ENCODE results near the gene TBC1D14. TPM values are rescaled to one million over a fixed set of nuclear protein-coding genes. Genes with fewer than 3 reads are reported as not detected.
A peak's percentile ranks its signal among the peaks of the same experiment; 100 is the strongest.

Gene TBC1D14
- total and polyA plus RNA-seq, 2 of the 8 experiments (the other 6 are each of a cell fraction or from before 2014, with no cell fraction given) = 45.6 to 48.2 TPM

GRCh38 chr4:6941796-6942195 is 32.2 kb downstream of the TBC1D14 start:
- no peak for TF ChIP-seq MAFK (IDR thresholded peaks at IDR 0.05; ENCODE audit: low read depth, low read length)
- TF ChIP-seq KDM1A (IDR thresholded peaks at IDR 0.05; ENCODE audit: borderline replicate concordance, low read length) = no peak
- 82% methylated on average over 4 of the region's 4 CpGs; no CpG with 5 or more reads in 1 of the 2 experiments for WGBS, 2 experiments (ENCODE audit: extremely low coverage in 1 of 2, insufficient coverage in 1 of 2, insufficient read length in 1 of 2, insufficient replicate concordance in 2 of 2, low coverage in 1 of 2, low lambda C conversion rate in 2 of 2, missing lambda C conversion rate in 1 of 2)
- H3K4ac ChIP-seq (replicated peaks; ENCODE audit: insufficient read length, low read depth, low read length) = no peak overlapping the region
- CTCF ChIA-PET (ENCODE audit: partially characterized antibody) = interaction anchor here (0.7 to 8.3 kb wide), 10 partner anchors 15 to 1539 kb away, joined by 3 to 28 read pairs (median 3); no protein-coding TSS in a partner anchor
- no peak overlapping the region; the same call in 1 of the 2 replicates for H2BK15ac ChIP-seq (ENCODE audit: low read length)
- peak overlapping the region; percentile 71; the same call in 1 of the 2 replicates for H2AK5ac ChIP-seq (ENCODE audit: low read depth, low read length)
- no peaks in the 10 kb centered on the region for H3K23me2 ChIP-seq (ENCODE audit: low read depth, low read length)
- H4K8ac ChIP-seq (ENCODE audit: extremely low read depth, insufficient read depth, low read length) = no peak overlapping the region
- H3K4me3 ChIP-seq (ENCODE audit: extremely low read depth in 1 of 4, insufficient read depth in 2 of 4, low read depth in 3 of 4, low read length in 4 of 4) = no peak overlapping the region
- no peak overlapping the region for H3K9ac ChIP-seq (replicated peaks in 1 of 4; ENCODE audit: extremely low read depth in 1 of 4, low read depth in 3 of 4, low read length in 3 of 4)
- H2AFZ ChIP-seq (ENCODE audit: low read length) = no peak overlapping the region
- no peaks in the 10 kb centered on the region for H3K36me3 ChIP-seq (ENCODE audit: control insufficient read depth in 2 of 4, insufficient read depth in 4 of 4, low read length in 3 of 4)
- POLR2A ChIA-PET (ENCODE audit: partially characterized antibody) = no interaction called here
- DNase-seq (ENCODE audit: low read depth in 1 of 2, low spot score in 2 of 2) (no peak), FAIRE-seq (no peak)
- no peak overlapping the region for H3K56ac ChIP-seq (replicated peaks; ENCODE audit: insufficient read length, low read depth, low read length)
- peaks cover 0 to 22% of the 10 kb centered on the region in 2 experiments; a peak in 3 of 4 replicates for H3K79me2 ChIP-seq (ENCODE audit: control insufficient read depth in 1 of 2, insufficient read depth in 2 of 2, low read length in 2 of 2)
- H4K91ac ChIP-seq (replicated peaks; ENCODE audit: insufficient read length, low read length) = no peak overlapping the region
- no peak overlapping the region for H3K18ac ChIP-seq (ENCODE audit: extremely low read depth, low read length)
- H3K9me3 ChIP-seq (ENCODE audit: insufficient read depth in 2 of 2, low read depth in 1 of 2, low read length in 1 of 2) = no peaks in the 10 kb centered on the region
- H3K4me2 ChIP-seq (ENCODE audit: insufficient read depth in 1 of 2, low read depth in 2 of 2, low read length in 2 of 2) = no peak overlapping the region
- no peak overlapping the region for H4K5ac ChIP-seq (ENCODE audit: insufficient read length, low read depth, low read length)
- H3K4me1 ChIP-seq (replicated peaks in 1 of 4; ENCODE audit: control insufficient read depth in 3 of 4, insufficient read depth in 4 of 4, low read length in 3 of 4) = peaks cover 16 to 52% (median 36%) of the 10 kb centered on the region in 4 experiments
- H3K23ac ChIP-seq (ENCODE audit: insufficient read length) = no peak overlapping the region
- peaks cover 0 to 10% of the 10 kb centered on the region in 2 experiments for H4K20me1 ChIP-seq (replicated peaks in 1 of 2; ENCODE audit: control insufficient read depth in 1 of 2, insufficient read depth in 2 of 2, low read length in 2 of 2)
- H3K14ac ChIP-seq (ENCODE audit: insufficient read length) = no peak overlapping the region
- peaks cover 18% of the 10 kb centered on the region for H3K79me1 ChIP-seq (ENCODE audit: low read depth, low read length)
- H2BK12ac ChIP-seq (ENCODE audit: low read depth, low read length) = peak overlapping the region; percentile 90; the same call in 1 of the 2 replicates
- H3K27me3 ChIP-seq (replicated peaks in 1 of 4; ENCODE audit: control insufficient read depth in 3 of 4, extremely low read depth in 1 of 4, insufficient read depth in 3 of 4, low read length in 3 of 4) = no peaks in the 10 kb centered on the region
- H2BK20ac ChIP-seq (ENCODE audit: low read length) = no peak overlapping the region
- H2BK120ac ChIP-seq (replicated peaks; ENCODE audit: low read depth, low read length) = no peak overlapping the region
- peak overlapping the region; percentile 6; the same call in 1 of the 2 replicates for H2BK5ac ChIP-seq (ENCODE audit: low read depth, low read length)
- no peak overlapping the region for H3K27ac ChIP-seq (ENCODE audit: low read depth, low read length)
